HEK293 (cell line): Measurements from ENCODE around the gene WHRN.

Source experiments
- CTCF ChIA-PET: fragments of 350-600 bp; formaldehyde crosslinking; extraction: SDS; loops from one replicate; lab custom pipeline; 2021; ENCODE audit warnings: antibody characterized with exemption; lab: Yijun Ruan, JAX
- POLR2A ChIA-PET: fragments of 300-600 bp; formaldehyde crosslinking; extraction: SDS; loops from one replicate; lab custom pipeline; 2020; ENCODE audit warnings: antibody characterized with exemption, inconsistent platforms; lab: Yijun Ruan, JAX
- H3K27ac ChIP-seq: fragments of 200-500 bp; sonication (Bioruptor generic); 2 replicates; pipeline ENCODE4 v1.5.1; 2014; ENCODE audit warnings: low read depth, low read length, control low read depth, inconsistent platforms; ENCODE audit errors: extremely low read depth
- H3K36me3 ChIP-seq, 2 experiments: fragments of 200-500 bp in 1 of 2; sonication (Bioruptor generic) in 1 of 2; 1 replicate in 1 of 2; 2 replicates in 1 of 2; pipeline ENCODE4 v1.5.1; 2014 to 2017; ENCODE audit warnings: inconsistent platforms in 2 of 2, low read length in 2 of 2; ENCODE audit not compliant: control insufficient read depth in 2 of 2, insufficient read depth in 1 of 2
- H3K4me1 ChIP-seq: fragments of 200-500 bp; sonication (Bioruptor generic); 2 replicates; pipeline ENCODE4 v1.5.1; 2014; ENCODE audit warnings: mild to moderate bottlenecking, low read length, inconsistent platforms; ENCODE audit not compliant: control insufficient read depth, insufficient read depth
- H3K4me3 ChIP-seq: 2 replicates; pipeline ENCODE4 v1.5.1; 2011; ENCODE audit warnings: low read depth, mild to moderate bottlenecking, control low read depth, low read length, moderate library complexity
- H3K9me3 ChIP-seq: fragments of 200-500 bp; sonication (Bioruptor generic); 2 replicates; pipeline ENCODE4 v1.5.1; 2014; ENCODE audit warnings: low read depth, low read length, inconsistent platforms; ENCODE audit not compliant: control insufficient read depth, insufficient read depth
- ELK4 ChIP-seq: IDR thresholded peaks from 2 replicates; pipeline ENCODE4 v1.6.1; 2011; ENCODE audit warnings: mild to moderate bottlenecking, low read depth, low read length, borderline replicate concordance
- GFI1B ChIP-seq: fragments of 450-650 bp; formaldehyde crosslinking; IDR thresholded peaks from 2 replicates; pipeline ENCODE4 v1.5.1; 2016; ENCODE audit warnings: missing biosample characterization, missing genetic modification characterization
- KLF7 ChIP-seq: fragments of 450-650 bp; formaldehyde crosslinking; IDR thresholded peaks from 2 replicates; pipeline ENCODE4 v1.5.1; 2016; ENCODE audit warnings: missing biosample characterization, missing genetic modification characterization, borderline replicate concordance
- KLF9 ChIP-seq: fragments of 450-650 bp; formaldehyde crosslinking; IDR thresholded peaks from 2 replicates; pipeline ENCODE4 v1.5.1; 2016; ENCODE audit warnings: missing biosample characterization, missing genetic modification characterization, low read depth
- PRDM10 ChIP-seq: fragments of 450-650 bp; formaldehyde crosslinking; IDR thresholded peaks from 2 replicates; pipeline ENCODE4 v1.5.1; 2016; ENCODE audit warnings: missing biosample characterization, missing genetic modification characterization
- WT1 ChIP-seq: fragments of 450-650 bp; formaldehyde crosslinking; IDR thresholded peaks from 2 replicates; pipeline ENCODE4 v1.5.1; 2016; ENCODE audit warnings: missing biosample characterization, missing genetic modification characterization
- ZBTB7A ChIP-seq: fragments of 450-650 bp; formaldehyde crosslinking; IDR thresholded peaks from 2 replicates; pipeline ENCODE4 v1.5.1; 2016; ENCODE audit warnings: low read depth, missing biosample characterization, missing genetic modification characterization
- ZEB2 ChIP-seq: fragments of 450-650 bp; formaldehyde crosslinking; IDR thresholded peaks from 2 replicates; pipeline ENCODE4 v1.5.1; 2016; ENCODE audit warnings: missing biosample characterization, missing genetic modification characterization
- ZFP41 ChIP-seq: fragments of 450-650 bp; formaldehyde crosslinking; IDR thresholded peaks from 2 replicates; pipeline ENCODE4 v1.5.1; 2016; ENCODE audit warnings: missing biosample characterization, missing genetic modification characterization, borderline replicate concordance
- ZNF175 ChIP-seq: fragments of 450-650 bp; formaldehyde crosslinking; IDR thresholded peaks from 2 replicates; pipeline ENCODE4 v1.5.1; 2016; ENCODE audit warnings: missing biosample characterization, missing genetic modification characterization
- ZNF223 ChIP-seq: fragments of 450-650 bp; formaldehyde crosslinking; IDR thresholded peaks from 2 replicates; pipeline ENCODE4 v1.5.1; 2016; ENCODE audit warnings: missing biosample characterization, missing genetic modification characterization
- ZNF248 ChIP-seq: fragments of 450-650 bp; formaldehyde crosslinking; IDR thresholded peaks from 2 replicates; pipeline ENCODE4 v1.5.1; 2017; ENCODE audit warnings: missing biosample characterization, missing genetic modification characterization
- ZNF394 ChIP-seq: fragments of 450-650 bp; formaldehyde crosslinking; IDR thresholded peaks from 2 replicates; pipeline ENCODE4 v1.5.1; 2016; ENCODE audit warnings: missing biosample characterization, missing genetic modification characterization, mild to moderate bottlenecking, moderate library complexity, borderline replicate concordance
- ZNF48 ChIP-seq: fragments of 450-650 bp; formaldehyde crosslinking; IDR thresholded peaks from 2 replicates; pipeline ENCODE4 v1.5.1; 2016; ENCODE audit warnings: missing biosample characterization, missing genetic modification characterization
- ZNF548 ChIP-seq: fragments of 450-650 bp; formaldehyde crosslinking; IDR thresholded peaks from 2 replicates; pipeline ENCODE4 v1.5.1; 2016; ENCODE audit warnings: missing biosample characterization, missing genetic modification characterization
- ZNF561 ChIP-seq: fragments of 450-650 bp; IDR thresholded peaks from 2 replicates; pipeline ENCODE4 v1.5.1; 2018; ENCODE audit warnings: missing biosample characterization, missing genetic modification characterization, borderline replicate concordance
- ZNF645 ChIP-seq: fragments of 450-650 bp; formaldehyde crosslinking; IDR thresholded peaks from 2 replicates; pipeline ENCODE4; 2016; ENCODE audit warnings: missing biosample characterization, missing genetic modification characterization
- ZNF677 ChIP-seq: fragments of 450-650 bp; IDR thresholded peaks from 2 replicates; pipeline ENCODE4 v1.5.0; 2018; ENCODE audit warnings: missing biosample characterization, mild to moderate bottlenecking, missing genetic modification characterization, moderate library complexity
- ZSCAN23 ChIP-seq: fragments of 450-650 bp; formaldehyde crosslinking; IDR thresholded peaks from 2 replicates; pipeline ENCODE4 v1.5.1; 2016; ENCODE audit warnings: missing biosample characterization, missing genetic modification characterization

Gene WHRN

GRCh38 chr9:114378016-114378415 is 127.3 kb downstream of the WHRN start (continued):
- TF ChIP-seq ZNF561 (tag by site-specific recombination) (no peak), ZNF548 (no peak), WT1 (tag by site-specific recombination) (no peak), ZNF645 (tag by site-specific recombination) (no peak), PRDM10 (tag by site-specific recombination) (no peak)

GRCh38 chr9:114376586-114377445 is 128.5 kb downstream of the WHRN start:
- ChIA-PET POLR2A (no interaction called here), CTCF (no interaction called here)
- Histone ChIP-seq H3K4me1 (no peaks in the 10 kb centered on the region), H3K4me3 (no peak overlapping the region), H3K27ac (no peak overlapping the region), H3K9me3 (no peaks in the 10 kb centered on the region)
- TF ChIP-seq ZNF223 (no peak), KLF9 (no peak), ZBTB7A (tag by site-specific recombination) (no peak), ZEB2 (tag by site-specific recombination) (no peak), ELK4 (no peak), ZFP41 (tag by site-specific recombination) (no peak), GFI1B (tag by site-specific recombination) (no peak), KLF7 (tag by site-specific recombination) (no peak), ZNF677 (tag by site-specific recombination) (no peak), ZSCAN23 (tag by site-specific recombination) (no peak), ZNF248 (tag by site-specific recombination) (no peak), ZNF175 (no peak), ZNF394 (tag by site-specific recombination) (no peak), ZNF48 (tag by site-specific recombination) (no peak)
- TF ChIP-seq, all 188 proteins: peak for 0
- H3K36me3 ChIP-seq, result no peaks in the 10 kb centered on the region
